Naive B cell (primary cell): ENCODE data around the gene MARS2. TPM values are rescaled to one million over a fixed set of nuclear protein-coding genes. Genes with fewer than 3 reads are reported as not detected.
A peak's percentile ranks its signal among the peaks of the same experiment; 100 is the strongest.
"Not testable (repeated sequence)": the region's sequence is repeated elsewhere in the genome, so short reads cannot be mapped to it uniquely, and the experiment has no call there.

Experiments
- ATAC-seq, 2 donors: fragments of 150-1000 bp; cut with Tn5 transposase; 2 replicates each; pipeline ENCODE4 v1.10.0; 2021; ENCODE audit warnings: low read depth in 2 of 2, mild to moderate bottlenecking in 2 of 2, moderate library complexity in 2 of 2
- DNase-seq: peaks from one replicate; pipeline ENCODE4 v3.0.0; 2022
- H3K27ac Mint-ChIP-seq, 6 donors: one replicate each; pipeline ENCODE4 v1.8.0; 2020 to 2022; ENCODE audit warnings: mild to moderate bottlenecking in 6 of 6, mixed read lengths in 6 of 6, moderate library complexity in 5 of 6, inconsistent platforms in 2 of 6
- H3K27me3 Mint-ChIP-seq, 3 donors: one replicate each; pipeline ENCODE4 v1.8.0; 2021 to 2022; ENCODE audit warnings: mixed read lengths in 3 of 3, mild to moderate bottlenecking in 1 of 3
- H3K36me3 Mint-ChIP-seq, 2 donors: one replicate each; pipeline ENCODE4 v1.8.0; 2020 to 2022; ENCODE audit warnings: mixed read lengths in 2 of 2, inconsistent platforms in 1 of 2, mild to moderate bottlenecking in 1 of 2
- H3K4me1 Mint-ChIP-seq, 3 donors: one replicate each; pipeline ENCODE4 v1.8.0; 2020 to 2022; ENCODE audit warnings: mixed read lengths in 3 of 3, inconsistent platforms in 1 of 3, mild to moderate bottlenecking in 1 of 3, moderate library complexity in 1 of 3
- H3K4me3 Mint-ChIP-seq, 8 donors: one replicate each; pipeline ENCODE4 v1.8.0; 2020 to 2022; ENCODE audit warnings: mild to moderate bottlenecking in 8 of 8, mixed read lengths in 8 of 8, moderate library complexity in 8 of 8, inconsistent platforms in 2 of 8
- H3K9me3 Mint-ChIP-seq, 7 donors: one replicate each; pipeline ENCODE4 v1.8.0; 2020 to 2022; ENCODE audit warnings: mixed read lengths in 7 of 7, mild to moderate bottlenecking in 5 of 7, inconsistent platforms in 2 of 7, moderate library complexity in 1 of 7
- polyA plus RNA-seq, 6 donors: library from polyadenylated mRNA; unstranded; fragments of 300-500 nt; fragmentation: Illumina TruSeq; gene quantifications; one replicate each; pipeline ENCODE4 v1.2.3, GENCODE V29; 2021; ENCODE audit warnings: low read depth in 6 of 6

The MARS2 gene
- polyA plus RNA-seq, 6 donors from 2014 or later, result 6.5 to 9.9 (median 8.0) TPM

GRCh38 chr2:197677056-197677455, 28.1 kb upstream of the MARS2 start:
- no peak for DNase-seq
- Mint-ChIP-seq H3K36me3 (no peaks in the 10 kb centered on the region), H3K4me3 (no peak overlapping the region), H3K27me3 (peaks cover 16 to 27% (median 19%) of the 10 kb centered on the region in 3 donors), H3K27ac (no peak overlapping the region), H3K4me1 (no peaks in the 10 kb centered on the region), H3K9me3 (no peaks in the 10 kb centered on the region)
- ATAC-seq, result no peak

- no peaks in the 10 kb centered on the region for H3K36me3 Mint-ChIP-seq
- H3K4me1 Mint-ChIP-seq, result no peaks in the 10 kb centered on the region
- ATAC-seq, result no peak
- H3K27me3 Mint-ChIP-seq, result peaks cover 15 to 29% (median 16%) of the 10 kb centered on the region in 3 donors
- no peak overlapping the region for H3K4me3 Mint-ChIP-seq
- no peak overlapping the region for H3K27ac Mint-ChIP-seq
- H3K9me3 Mint-ChIP-seq, result peaks cover 0 to 3% (median 0%) of the 10 kb centered on the region in 7 donors
- DNase-seq, result no peak
Observed at GRCh38 chr2:197677483-197677882, 27.7 kb upstream of the MARS2 start.

- H3K9me3 Mint-ChIP-seq, H3K36me3 Mint-ChIP-seq, ATAC-seq, H3K4me1 Mint-ChIP-seq, DNase-seq, H3K27ac Mint-ChIP-seq, H3K4me3 Mint-ChIP-seq: not testable (repeated sequence)
- H3K27me3 Mint-ChIP-seq, result peaks cover 10 to 31% (median 10%) of the 10 kb centered on the region in 3 donors
Observed at GRCh38 chr2:197695206-197695605, 10.0 kb upstream of the MARS2 start.

GRCh38 chr2:197695971-197696370, 9.2 kb upstream of the MARS2 start:
- H3K4me3 Mint-ChIP-seq, DNase-seq, H3K9me3 Mint-ChIP-seq, H3K4me1 Mint-ChIP-seq, H3K27ac Mint-ChIP-seq, H3K36me3 Mint-ChIP-seq, ATAC-seq: not testable (repeated sequence)
- H3K27me3 Mint-ChIP-seq, result peaks cover 15 to 35% (median 17%) of the 10 kb centered on the region in 3 donors

- H3K27me3 Mint-ChIP-seq, result peaks cover 21 to 40% (median 23%) of the 10 kb centered on the region in 3 donors
- H3K9me3 Mint-ChIP-seq, H3K4me3 Mint-ChIP-seq, DNase-seq, H3K27ac Mint-ChIP-seq, ATAC-seq, H3K4me1 Mint-ChIP-seq, H3K36me3 Mint-ChIP-seq: not testable (repeated sequence)
Observed at GRCh38 chr2:197696571-197696970, 8.6 kb upstream of the MARS2 start.

GRCh38 chr2:197699724-197700123, 5.4 kb upstream of the MARS2 start:
- not testable (repeated sequence) for H3K4me1 Mint-ChIP-seq, H3K4me3 Mint-ChIP-seq, H3K9me3 Mint-ChIP-seq, DNase-seq, H3K36me3 Mint-ChIP-seq, H3K27ac Mint-ChIP-seq, ATAC-seq
- H3K27me3 Mint-ChIP-seq, result peaks cover 22 to 37% (median 33%) of the 10 kb centered on the region in 3 donors

GRCh38 chr2:197700960-197701359, 4.2 kb upstream of the MARS2 start:
- no peak for ATAC-seq
- H3K27me3 Mint-ChIP-seq, result peaks cover 22 to 32% (median 29%) of the 10 kb centered on the region in 3 donors
- no peak for DNase-seq
- H3K4me3 Mint-ChIP-seq, result no peak overlapping the region
- peaks cover 5 to 9% (median 7%) of the 10 kb centered on the region in 3 donors for H3K4me1 Mint-ChIP-seq
- H3K9me3 Mint-ChIP-seq, result peaks cover 0 to 8% (median 4%) of the 10 kb centered on the region in 7 donors
- H3K36me3 Mint-ChIP-seq, result no peaks in the 10 kb centered on the region
- H3K27ac Mint-ChIP-seq, result no peak overlapping the region

- H3K4me3 Mint-ChIP-seq, result peak overlapping the region; percentile 78 to 98 (median 92)
- peaks cover 0 to 4% (median 0%) of the 10 kb centered on the region in 7 donors for H3K9me3 Mint-ChIP-seq
- no peaks in the 10 kb centered on the region for H3K36me3 Mint-ChIP-seq
- ATAC-seq (peak; percentile 46 to 51), DNase-seq (no peak)
- peak overlapping the region; percentile 69 to 98 (median 85) for H3K27ac Mint-ChIP-seq
- H3K4me1 Mint-ChIP-seq, result peaks cover 31 to 38% (median 37%) of the 10 kb centered on the region in 3 donors
- H3K27me3 Mint-ChIP-seq, result peaks cover 17 to 29% (median 27%) of the 10 kb centered on the region in 3 donors
Observed at GRCh38 chr2:197704434-197705120, 592 bp upstream of the MARS2 start.

- Mint-ChIP-seq H3K4me1 (peaks cover 41 to 48% (median 47%) of the 10 kb centered on the region in 3 donors), H3K27ac (peak overlapping the region; percentile 54 to 92 (median 85)), H3K36me3 (no peaks in the 10 kb centered on the region), H3K4me3 (peak overlapping the region; percentile 78 to 98 (median 92)), H3K27me3 (peaks cover 10 to 18% (median 14%) of the 10 kb centered on the region in 3 donors), H3K9me3 (peaks cover 0 to 4% (median 0%) of the 10 kb centered on the region in 7 donors)
- ATAC-seq, result no peak
- DNase-seq, result no peak
Observed at GRCh38 chr2:197705912-197706838, 1.0 kb downstream of the MARS2 start.

- no peak for DNase-seq
- Mint-ChIP-seq H3K36me3 (peaks cover 0 to 4% of the 10 kb centered on the region in 2 donors), H3K27ac (peak overlapping the region in 2 of 6 donors; percentile 54 to 56), H3K9me3 (peaks cover 0 to 2% (median 0%) of the 10 kb centered on the region in 7 donors), H3K4me1 (peaks cover 44 to 48% (median 47%) of the 10 kb centered on the region in 3 donors), H3K4me3 (peak overlapping the region in 7 of 8 donors; percentile 78 to 98 (median 89)), H3K27me3 (peaks cover 3 to 11% (median 10%) of the 10 kb centered on the region in 3 donors)
- no peak for ATAC-seq
Observed at GRCh38 chr2:197706839-197707207, 1.7 kb downstream of the MARS2 start.

- Mint-ChIP-seq H3K4me3 (peak overlapping the region; percentile 21 to 98 (median 88)), H3K4me1 (peaks cover 44 to 48% (median 47%) of the 10 kb centered on the region in 3 donors), H3K9me3 (peaks cover 0 to 1% (median 0%) of the 10 kb centered on the region in 7 donors), H3K27me3 (peaks cover 0 to 4% (median 3%) of the 10 kb centered on the region in 3 donors), H3K36me3 (peaks cover 0 to 4% of the 10 kb centered on the region in 2 donors), H3K27ac (peak overlapping the region in 2 of 6 donors; percentile 36 to 69)
- ATAC-seq (no peak), DNase-seq (peak; percentile 27)
Observed at GRCh38 chr2:197707316-197708213, 2.4 kb downstream of the MARS2 start.

- H3K9me3 Mint-ChIP-seq, result no peaks in the 10 kb centered on the region
- peak overlapping the region in 2 of 8 donors; percentile 31 to 33 for H3K4me3 Mint-ChIP-seq
- H3K4me1 Mint-ChIP-seq, result peaks cover 44 to 51% (median 48%) of the 10 kb centered on the region in 3 donors
- H3K27ac Mint-ChIP-seq, result no peak overlapping the region
- no peaks in the 10 kb centered on the region for H3K27me3 Mint-ChIP-seq
- ATAC-seq, result no peak
- H3K36me3 Mint-ChIP-seq, result peaks cover 0 to 4% of the 10 kb centered on the region in 2 donors
- no peak for DNase-seq
Observed at GRCh38 chr2:197708331-197708730, 3.2 kb downstream of the MARS2 start.
